ENCODE measurements around the gene DENND4C. TPM values are rescaled to one million over a fixed set of nuclear protein-coding genes. Genes with fewer than 3 reads are reported as not detected.

The DENND4C gene
- total RNA-seq, 1 donor from 2014 or later, result 92.3 TPM

DNA sequence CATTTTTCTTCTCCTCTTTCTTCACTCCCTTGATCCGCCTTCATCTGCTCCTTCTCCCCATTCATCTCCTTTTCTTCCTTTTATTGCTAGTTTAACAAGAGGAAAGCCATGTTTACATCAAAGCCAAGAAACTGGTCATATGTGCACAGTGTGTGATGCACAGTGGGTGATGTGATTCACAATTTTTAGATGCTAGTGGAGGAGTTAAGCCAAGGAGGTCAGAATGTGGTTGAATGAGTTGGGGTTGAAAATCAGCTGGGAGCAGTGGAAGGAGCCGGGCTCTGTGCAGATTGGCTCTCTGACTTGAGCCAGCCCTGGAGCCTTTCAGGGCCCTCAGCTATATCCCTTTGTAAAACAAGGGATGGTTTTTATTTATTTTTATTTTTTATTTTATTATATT is 185.7 kb downstream of the DENND4C start:
- Histone ChIP-seq H3K27ac (no peak overlapping the region), H3K27me3 (no peaks in the 10 kb centered on the region), H3K9me3 (no peaks in the 10 kb centered on the region), H3K4me1 (no peaks in the 10 kb centered on the region), H3K36me3 (no peaks in the 10 kb centered on the region), H3K4me3 (no peak overlapping the region)
- intact Hi-C loops (cut with DNase I), result no loop called here
- TF ChIP-seq POLR2A (IDR thresholded peaks at IDR 0.05) (no peak), POLR2AphosphoS5 (IDR thresholded peaks at IDR 0.05; ENCODE audit: insufficient read depth in 1 of 2, low read depth in 1 of 2) (no peak)
- no peak for DNase-seq (ENCODE audit: extremely low spot score in 2 of 2)

DNA sequence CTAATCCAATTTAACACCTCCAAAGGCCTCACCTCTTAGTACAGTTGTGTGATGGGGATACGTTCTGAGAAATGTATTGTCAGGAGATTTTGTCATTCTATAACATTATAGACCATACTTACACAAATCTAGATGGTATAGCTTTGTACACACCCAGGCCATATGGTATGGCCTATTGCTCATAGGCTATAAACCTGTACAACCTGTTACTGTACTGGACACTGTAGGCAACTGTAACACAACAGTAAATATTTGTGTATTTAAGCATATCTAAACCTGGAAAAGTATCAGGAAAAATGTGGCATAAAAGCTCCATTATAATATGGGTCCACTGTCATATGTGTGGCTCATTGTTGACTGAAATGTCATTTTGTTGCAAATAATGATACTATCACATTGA is 190.4 kb downstream of the DENND4C start:
- intact Hi-C loops (cut with DNase I), result no loop called here
- DNase-seq (ENCODE audit: extremely low spot score in 2 of 2), result no peak
- Histone ChIP-seq H3K27ac (no peak overlapping the region), H3K4me3 (no peak overlapping the region), H3K36me3 (peaks cover 0 to 11% of the 10 kb centered on the region in 2 donors), H3K9me3 (no peaks in the 10 kb centered on the region), H3K4me1 (no peaks in the 10 kb centered on the region), H3K27me3 (no peaks in the 10 kb centered on the region)
- TF ChIP-seq, protein P1, sequence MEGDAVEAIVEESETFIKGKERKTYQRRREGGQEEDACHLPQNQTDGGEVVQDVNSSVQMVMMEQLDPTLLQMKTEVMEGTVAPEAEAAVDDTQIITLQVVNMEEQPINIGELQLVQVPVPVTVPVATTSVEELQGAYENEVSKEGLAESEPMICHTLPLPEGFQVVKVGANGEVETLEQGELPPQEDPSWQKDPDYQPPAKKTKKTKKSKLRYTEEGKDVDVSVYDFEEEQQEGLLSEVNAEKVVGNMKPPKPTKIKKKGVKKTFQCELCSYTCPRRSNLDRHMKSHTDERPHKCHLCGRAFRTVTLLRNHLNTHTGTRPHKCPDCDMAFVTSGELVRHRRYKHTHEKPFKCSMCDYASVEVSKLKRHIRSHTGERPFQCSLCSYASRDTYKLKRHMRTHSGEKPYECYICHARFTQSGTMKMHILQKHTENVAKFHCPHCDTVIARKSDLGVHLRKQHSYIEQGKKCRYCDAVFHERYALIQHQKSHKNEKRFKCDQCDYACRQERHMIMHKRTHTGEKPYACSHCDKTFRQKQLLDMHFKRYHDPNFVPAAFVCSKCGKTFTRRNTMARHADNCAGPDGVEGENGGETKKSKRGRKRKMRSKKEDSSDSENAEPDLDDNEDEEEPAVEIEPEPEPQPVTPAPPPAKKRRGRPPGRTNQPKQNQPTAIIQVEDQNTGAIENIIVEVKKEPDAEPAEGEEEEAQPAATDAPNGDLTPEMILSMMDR (IDR thresholded peaks at IDR 0.05), result no peak
- TF ChIP-seq POLR2A (IDR thresholded peaks at IDR 0.05) (no peak), POLR2AphosphoS5 (IDR thresholded peaks at IDR 0.05; ENCODE audit: insufficient read depth in 1 of 2, low read depth in 1 of 2) (no peak)

Other genes with a start within 250 kb of the DENND4C start
- gene SAXO1, start 197.5 kb upstream of the DENND4C start, total RNA-seq, result not detected
- 68.0 TPM for gene RRAGA, start 181.3 kb upstream of the DENND4C start, total RNA-seq
- gene HAUS6, start 127.8 kb upstream of the DENND4C start, total RNA-seq, result 7.1 TPM
- gene PLIN2, start 103.2 kb upstream of the DENND4C start, total RNA-seq, result 367 TPM
- gene RPS6, start 149.5 kb downstream of the DENND4C start, total RNA-seq, result 1,691 TPM
- gene ACER2, start 178.3 kb downstream of the DENND4C start, total RNA-seq, result 3.9 TPM

Measured in vagina (tissue), 2 donors.